ENCODE data around the gene CAPN14.

The CAPN14 gene

GRCh38 chr2:31217465-31218200, at the start of gene CAPN14:
Gene CAPN14 (minus strand): TSS chr2:31217515. CDS start chr2:31205447, 12,068 bp downstream.
- no peak for DNase-seq (ENCODE audit: low spot score)

- no peak for DNase-seq (ENCODE audit: low spot score)
Observed at GRCh38 chr2:31266804-31267203, 49.5 kb upstream of the CAPN14 start.

DNA sequence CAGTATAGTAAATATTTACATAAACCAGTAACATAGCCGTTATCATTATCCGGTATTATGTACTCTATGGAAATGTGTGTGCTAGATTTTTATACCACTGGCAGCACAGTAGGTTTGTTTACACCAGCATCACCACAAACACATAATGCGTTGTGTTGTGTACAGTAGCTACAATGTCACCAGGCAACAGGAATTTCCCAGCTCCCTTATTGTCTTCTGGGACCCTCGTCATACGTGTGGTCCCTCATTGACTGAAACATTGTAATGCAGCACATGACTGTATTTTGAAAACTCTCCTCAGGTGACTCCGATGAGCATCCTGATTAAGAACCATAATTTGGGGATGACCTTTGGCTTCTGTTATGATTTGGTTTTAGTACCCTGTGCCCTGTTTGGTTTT, 47.9 kb upstream of the CAPN14 start:
- no peak for DNase-seq (ENCODE audit: low spot score)

GRCh38 chr2:31263636-31264190, 46.4 kb upstream of the CAPN14 start:
- DNase-seq (ENCODE audit: low spot score), result no peak

DNA sequence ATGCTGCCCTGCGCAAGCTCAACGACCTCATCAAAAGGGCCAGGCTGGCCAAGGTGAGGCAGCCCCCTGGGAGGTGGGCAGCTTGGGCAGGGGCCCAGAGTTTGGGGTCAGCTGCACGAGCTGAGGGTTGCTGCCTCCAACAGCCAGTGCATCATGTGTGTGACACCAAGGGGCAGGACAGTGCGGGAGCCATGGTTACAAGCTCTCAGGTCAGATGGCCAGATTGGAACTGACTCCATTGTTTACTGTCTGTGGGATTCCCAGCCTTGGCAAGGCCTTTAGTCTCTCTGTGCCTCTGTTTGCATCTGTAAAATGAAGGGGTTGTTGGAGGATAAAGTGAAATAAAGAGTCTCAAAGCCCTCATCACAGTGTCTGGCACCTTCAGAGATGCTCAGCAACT, 43.6 kb upstream of the CAPN14 start:
- no peak for DNase-seq (ENCODE audit: low spot score)

- no peak for DNase-seq (ENCODE audit: low spot score)
Observed at GRCh38 chr2:31259075-31259474, 41.8 kb upstream of the CAPN14 start.

- DNase-seq (ENCODE audit: low spot score), result no peak
Observed at GRCh38 chr2:31258351-31258750, 41.0 kb upstream of the CAPN14 start.

GRCh38 chr2:31256611-31257382, 39.5 kb upstream of the CAPN14 start:
- DNase-seq (ENCODE audit: low spot score), result no peak

DNA sequence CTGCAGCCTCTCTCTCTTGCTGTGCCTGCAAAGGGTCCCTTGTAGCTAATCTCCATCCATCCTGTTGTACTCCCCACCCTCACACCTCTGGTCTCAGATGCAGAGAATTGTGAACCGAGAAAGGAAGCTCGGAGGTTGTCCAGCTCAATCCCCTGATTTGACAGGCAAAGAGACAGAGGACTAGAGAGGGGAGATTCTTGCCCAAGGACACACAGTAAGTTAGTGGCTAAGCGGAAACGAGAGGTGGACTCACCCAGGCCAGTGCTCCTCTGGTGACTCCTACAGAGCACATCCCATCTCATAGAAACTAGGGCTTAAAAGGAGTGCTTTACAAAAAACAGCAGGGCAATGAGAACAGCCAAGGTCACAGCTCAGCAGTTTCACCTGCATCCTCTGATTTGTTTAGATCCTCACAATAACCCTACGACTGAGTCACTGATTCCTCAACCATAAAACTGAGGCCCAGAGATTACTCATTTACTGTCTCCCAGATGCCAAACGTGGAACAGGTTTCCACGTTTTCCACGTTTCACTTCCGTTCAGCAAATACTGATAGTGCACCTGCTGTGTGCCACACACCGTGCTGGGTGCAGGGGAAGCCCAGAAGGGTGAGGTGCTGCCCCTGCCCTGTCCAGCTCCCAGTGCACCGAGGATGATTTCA, 38.7 kb upstream of the CAPN14 start:
- no peak for DNase-seq (ENCODE audit: low spot score)

- no peak for DNase-seq (ENCODE audit: low spot score)
Observed at GRCh38 chr2:31254237-31255203, 37.2 kb upstream of the CAPN14 start.

GRCh38 chr2:31253356-31254131, 36.2 kb upstream of the CAPN14 start:
- no peak for DNase-seq (ENCODE audit: low spot score)

DNA sequence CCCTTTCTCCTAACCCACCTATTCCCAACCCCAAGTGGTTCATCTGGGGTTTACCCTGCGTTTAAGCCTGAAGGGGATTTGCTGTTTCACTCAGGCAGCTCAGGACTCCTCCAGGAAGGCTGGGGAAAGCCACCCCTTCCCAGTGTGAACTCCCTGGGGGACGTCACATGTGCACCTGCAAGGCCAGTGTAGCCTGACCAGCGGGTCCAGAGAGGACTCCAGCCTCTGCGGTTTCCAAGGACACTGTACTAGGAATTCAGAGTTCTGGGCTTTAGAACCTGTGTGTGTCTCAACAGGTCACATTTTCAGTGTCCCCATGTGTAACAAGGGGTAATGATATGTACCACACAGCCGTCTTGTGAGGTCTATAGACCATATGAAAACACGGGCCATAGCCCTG, 34.5 kb upstream of the CAPN14 start:
- DNase-seq (ENCODE audit: low spot score), result no peak

GRCh38 chr2:31251018-31251417, 33.7 kb upstream of the CAPN14 start:
- no peak for DNase-seq (ENCODE audit: low spot score)

GRCh38 chr2:31249009-31249690, 31.8 kb upstream of the CAPN14 start:
- no peak for DNase-seq (ENCODE audit: low spot score)

DNA sequence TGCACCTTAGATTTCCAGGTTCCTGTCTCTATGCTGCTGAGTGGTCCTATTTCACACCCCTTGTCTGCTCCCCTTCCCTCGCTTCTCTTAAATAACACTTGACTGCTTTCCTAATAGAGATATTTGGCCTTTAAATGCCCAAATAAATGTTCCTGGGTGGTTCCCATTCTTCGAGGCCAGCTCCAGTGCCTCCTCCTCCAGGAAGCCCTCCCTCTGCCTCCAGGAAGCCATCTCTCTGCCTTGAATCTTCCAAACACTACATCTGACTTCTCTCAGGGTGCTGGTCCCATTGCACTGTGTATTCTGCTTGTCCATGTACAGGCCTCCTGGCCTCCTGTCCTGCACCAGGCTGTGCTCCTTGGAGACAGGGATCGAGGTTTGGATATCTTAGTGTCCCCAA, 30.8 kb upstream of the CAPN14 start:
- no peak for DNase-seq (ENCODE audit: low spot score)

GRCh38 chr2:31247711-31248110, 30.4 kb upstream of the CAPN14 start:
- DNase-seq (ENCODE audit: low spot score), result no peak

GRCh38 chr2:31246184-31246852, 29.0 kb upstream of the CAPN14 start:
- no peak for DNase-seq (ENCODE audit: low spot score)

GRCh38 chr2:31244101-31244500, 26.8 kb upstream of the CAPN14 start:
- DNase-seq (ENCODE audit: low spot score), result no peak

GRCh38 chr2:31243053-31243452, 25.7 kb upstream of the CAPN14 start:
- DNase-seq (ENCODE audit: low spot score), result no peak

All from left forelimb (tissue), 1 donor.